NCI-H2107 treated with DMSO at 0.1 percent for 48 hours (cell line): Measurements from ENCODE around the gene THG1L.
"Not testable (repeated sequence)": the region's sequence is repeated elsewhere in the genome, so short reads cannot be mapped to it uniquely, and the experiment has no call there.

Source experiments
- DNase-seq: peaks from one replicate; lab custom pipeline; 2025; ENCODE audit not compliant: unreplicated experiment; lab: John Stamatoyannopoulos, UW

THG1L gene

GRCh38 chr5:157731272-157732129 is at the start of gene THG1L:
TSS of gene THG1L (plus strand) at chr5:157731420. CDS start at chr5:157731441, 21 bp downstream.
- DNase-seq = peak; percentile 76

GRCh38 chr5:157682257-157682656 is 49.0 kb upstream of the THG1L start:
- DNase-seq = no peak

- not testable (repeated sequence) for DNase-seq
Observed at GRCh38 chr5:157686276-157687197, 44.7 kb upstream of the THG1L start.

GRCh38 chr5:157687198-157687554 is 44.0 kb upstream of the THG1L start:
- no peak for DNase-seq

- no peak for DNase-seq
Observed at GRCh38 chr5:157689942-157690689, 41.1 kb upstream of the THG1L start.

GRCh38 chr5:157690690-157691433 is 40.4 kb upstream of the THG1L start:
- no peak for DNase-seq

GRCh38 chr5:157693816-157694215 is 37.4 kb upstream of the THG1L start:
- not testable (repeated sequence) for DNase-seq

- not testable (repeated sequence) for DNase-seq
Observed at GRCh38 chr5:157696154-157696553, 35.1 kb upstream of the THG1L start.

- not testable (repeated sequence) for DNase-seq
Observed at GRCh38 chr5:157698674-157699073, 32.5 kb upstream of the THG1L start.

- DNase-seq = no peak
Observed at GRCh38 chr5:157703736-157704135, 27.5 kb upstream of the THG1L start.

- DNase-seq = no peak
Observed at GRCh38 chr5:157708866-157709265, 22.4 kb upstream of the THG1L start.

GRCh38 chr5:157709346-157709745 is 21.9 kb upstream of the THG1L start:
- DNase-seq = no peak

- DNase-seq = no peak
Observed at GRCh38 chr5:157710431-157710830, 20.8 kb upstream of the THG1L start.

- DNase-seq = no peak
Observed at GRCh38 chr5:157710882-157711281, 20.3 kb upstream of the THG1L start.

GRCh38 chr5:157713830-157714595 is 17.2 kb upstream of the THG1L start:
- no peak for DNase-seq

GRCh38 chr5:157714596-157714864 is 16.7 kb upstream of the THG1L start:
- DNase-seq = no peak

- peak; percentile 5 for DNase-seq
Observed at GRCh38 chr5:157718519-157718918, 12.7 kb upstream of the THG1L start.

GRCh38 chr5:157719245-157719644 is 12.0 kb upstream of the THG1L start:
- DNase-seq = no peak

- DNase-seq = no peak
Observed at GRCh38 chr5:157721159-157721558, 10.1 kb upstream of the THG1L start.

- not testable (repeated sequence) for DNase-seq
Observed at GRCh38 chr5:157722895-157723294, 8.3 kb upstream of the THG1L start.
